OCI-LY7 (cell line): Measurements from ENCODE around the gene MUC5B. TPM values are rescaled to one million over a fixed set of nuclear protein-coding genes. Genes with fewer than 3 reads are reported as not detected.

Experiments
- BruUV-seq: library from RNA; stranded (reverse); fragments of 400-500 nt; replicated peaks from 2 replicates; lab custom pipeline; 2021; lab: Mats Ljungman, UMichigan
- CTCF ChIA-PET: fragments of 300-600 bp; sonication (Branson Sonifier 250); formaldehyde crosslinking; loops from one replicate; lab custom pipeline; 2022; ENCODE audit warnings: antibody characterized with exemption; ENCODE audit not compliant: unreplicated experiment; lab: Charles Lee
- POLR2A ChIA-PET: fragments of 300-600 bp; sonication (Branson Sonifier 250); formaldehyde crosslinking; loops from one replicate; lab custom pipeline; 2022; ENCODE audit warnings: antibody characterized with exemption; lab: Charles Lee
- DNase-seq: peaks from one replicate; pipeline ENCODE4 v3.0.0-alpha.2; 2015; ENCODE audit warnings: low spot score
- H2AFZ ChIP-seq: fragments of 200-600 bp; sonication (generic), shearing (Covaris generic); 2 replicates; pipeline ENCODE4 v1.6.1; 2014; ENCODE audit warnings: mild to moderate bottlenecking, antibody characterized with exemption, low read length, moderate library complexity
- H3K27ac ChIP-seq: fragments of 200-600 bp; sonication (generic); 2 replicates; pipeline ENCODE4 v1.5.1; 2014; ENCODE audit warnings: mixed run types, low read depth, mild to moderate bottlenecking, moderate library complexity, low read length, inconsistent platforms; ENCODE audit not compliant: poor library complexity, severe bottlenecking
- H3K36me3 ChIP-seq: fragments of 200-600 bp; sonication (generic); 2 replicates; pipeline ENCODE4 v1.6.1; 2014; ENCODE audit warnings: mild to moderate bottlenecking, antibody characterized with exemption, low read length, moderate library complexity, mixed read lengths; ENCODE audit not compliant: insufficient read depth
- H3K4me1 ChIP-seq: fragments of 200-600 bp; sonication (generic); 2 replicates; pipeline ENCODE4 v1.5.1; 2014; ENCODE audit warnings: mild to moderate bottlenecking, low read length; ENCODE audit not compliant: insufficient read depth, poor library complexity, severe bottlenecking
- H3K4me2 ChIP-seq: fragments of 200-600 bp; sonication (generic); 2 replicates; pipeline ENCODE4 v1.6.1; 2014; ENCODE audit warnings: mild to moderate bottlenecking, low read length
- H3K4me3 ChIP-seq: fragments of 200-600 bp; sonication (generic); 2 replicates; pipeline ENCODE4 v1.5.1; 2014; ENCODE audit warnings: mild to moderate bottlenecking, low read depth, low read length; ENCODE audit not compliant: poor library complexity, severe bottlenecking
- H3K79me2 ChIP-seq: fragments of 200-600 bp; sonication (generic); 2 replicates; pipeline ENCODE4 v1.6.1; 2016; ENCODE audit warnings: low read depth, mild to moderate bottlenecking, low read length, moderate library complexity, mixed read lengths; ENCODE audit not compliant: insufficient read depth
- H3K9me2 ChIP-seq: fragments of 200-600 bp; sonication (generic); 2 replicates; pipeline ENCODE4 v1.6.1; 2016; ENCODE audit warnings: mild to moderate bottlenecking, low read length, mixed read lengths; ENCODE audit not compliant: insufficient read depth
- H3K9me3 ChIP-seq: fragments of 200-600 bp; sonication (generic); 2 replicates; pipeline ENCODE4 v1.6.1; 2014; ENCODE audit warnings: mild to moderate bottlenecking, mixed run types, low read length, mixed read lengths
- H4K20me1 ChIP-seq: fragments of 200-600 bp; sonication (generic); 2 replicates; pipeline ENCODE4 v1.6.1; 2014; ENCODE audit warnings: mild to moderate bottlenecking, antibody characterized with exemption, low read length, moderate library complexity, mixed read lengths; ENCODE audit not compliant: insufficient read depth
- EZH2phosphoT487 ChIP-seq: fragments of 200-600 bp; sonication (generic); IDR thresholded peaks from 2 replicates; pipeline ENCODE4 v1.6.1; 2018; ENCODE audit warnings: low read depth, borderline replicate concordance, mild to moderate bottlenecking, mixed run types, antibody characterized with exemption, low read length, moderate library complexity, mixed read lengths
- intact Hi-C: fragments of 100-400 bp; cut with micrococcal nuclease; formaldehyde crosslinking; loops from one replicate; pipeline ENCODE4 v1.10.0; 2022; ENCODE audit not compliant: unreplicated experiment
- total RNA-seq, 2 experiments: library from RNA; depleted of rRNA in 1 of 2; stranded (reverse); fragments of >200 nt in 1 of 2; shearing (Covaris generic) in 1 of 2; gene quantifications; 2 replicates each; pipeline ENCODE4 v1.2.3, GENCODE V29; 2014 to 2022
- TF ChIP-seq, protein P1 (sequence below): fragments of 200-600 bp; sonication (generic); conservative IDR thresholded peaks from 2 replicates; pipeline ENCODE4 v1.5.1; 2014; ENCODE audit warnings: mild to moderate bottlenecking, antibody characterized with exemption, low read length, moderate library complexity, mixed read lengths

Gene MUC5B
- total RNA-seq, 2 experiments from 2014 or later: under 0.01 TPM; not detected in 1

DNA sequence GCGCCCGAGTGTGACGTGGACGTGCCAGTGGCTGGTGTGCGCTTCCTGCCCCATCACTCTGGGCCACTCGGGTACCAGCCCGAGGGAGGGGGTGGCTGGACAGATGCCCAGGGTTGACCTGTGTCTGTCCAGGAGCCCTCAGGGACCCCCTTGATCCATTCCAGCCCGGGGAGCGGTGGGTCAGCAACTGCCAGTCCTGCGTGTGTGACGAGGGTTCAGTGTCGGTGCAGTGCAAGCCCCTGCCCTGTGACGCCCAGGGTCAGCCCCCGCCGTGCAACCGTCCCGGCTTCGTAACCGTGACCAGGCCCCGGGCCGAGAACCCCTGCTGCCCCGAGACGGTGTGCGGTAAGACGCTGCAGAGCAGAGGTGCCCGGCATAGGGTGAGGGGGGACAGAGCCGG, 34.5 kb downstream of the MUC5B start:
- POLR2A ChIA-PET: no interaction called here

DNA sequence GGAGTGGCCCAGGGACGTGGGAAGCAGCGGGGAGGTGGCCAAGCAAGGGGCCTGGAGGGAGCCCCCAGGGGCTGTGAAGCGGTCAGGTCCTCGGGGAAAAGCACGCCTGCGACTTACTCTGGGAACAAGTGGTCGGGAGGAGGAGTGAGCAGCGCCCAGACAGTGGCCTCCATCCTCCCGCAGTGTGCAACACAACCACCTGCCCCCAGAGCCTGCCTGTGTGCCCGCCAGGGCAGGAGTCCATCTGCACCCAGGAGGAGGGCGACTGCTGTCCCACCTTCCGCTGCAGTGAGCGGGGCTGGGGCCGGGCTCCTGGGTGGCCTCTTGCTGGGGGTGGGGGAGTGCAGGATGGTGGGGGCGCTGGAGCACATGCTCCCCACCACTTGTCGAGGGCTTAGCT, 35.0 kb downstream of the MUC5B start:
- H3K9me3 ChIP-seq: no peaks in the 10 kb centered on the region
- H3K27ac ChIP-seq: no peak overlapping the region
- no peaks in the 10 kb centered on the region for H3K79me2 ChIP-seq
- no peak overlapping the region for H2AFZ ChIP-seq
- intact Hi-C loops: no loop called here
- BruUV-seq: no TSS peak
- H4K20me1 ChIP-seq: no peaks in the 10 kb centered on the region
- peaks cover 9% of the 10 kb centered on the region for H3K4me1 ChIP-seq
- no peak overlapping the region for H3K4me3 ChIP-seq
- ChIA-PET POLR2A (interaction anchor here (0.6 kb wide), 1 partner anchor 63 kb away, joined by 4 read pairs; no protein-coding TSS in a partner anchor), CTCF (no interaction called here)
- no peaks in the 10 kb centered on the region for H3K36me3 ChIP-seq
- no peaks in the 10 kb centered on the region for H3K9me2 ChIP-seq
- H3K4me2 ChIP-seq: no peak overlapping the region
- no peak for DNase-seq
- TF ChIP-seq EZH2phosphoT487: no peak
- TF ChIP-seq, protein P1, sequence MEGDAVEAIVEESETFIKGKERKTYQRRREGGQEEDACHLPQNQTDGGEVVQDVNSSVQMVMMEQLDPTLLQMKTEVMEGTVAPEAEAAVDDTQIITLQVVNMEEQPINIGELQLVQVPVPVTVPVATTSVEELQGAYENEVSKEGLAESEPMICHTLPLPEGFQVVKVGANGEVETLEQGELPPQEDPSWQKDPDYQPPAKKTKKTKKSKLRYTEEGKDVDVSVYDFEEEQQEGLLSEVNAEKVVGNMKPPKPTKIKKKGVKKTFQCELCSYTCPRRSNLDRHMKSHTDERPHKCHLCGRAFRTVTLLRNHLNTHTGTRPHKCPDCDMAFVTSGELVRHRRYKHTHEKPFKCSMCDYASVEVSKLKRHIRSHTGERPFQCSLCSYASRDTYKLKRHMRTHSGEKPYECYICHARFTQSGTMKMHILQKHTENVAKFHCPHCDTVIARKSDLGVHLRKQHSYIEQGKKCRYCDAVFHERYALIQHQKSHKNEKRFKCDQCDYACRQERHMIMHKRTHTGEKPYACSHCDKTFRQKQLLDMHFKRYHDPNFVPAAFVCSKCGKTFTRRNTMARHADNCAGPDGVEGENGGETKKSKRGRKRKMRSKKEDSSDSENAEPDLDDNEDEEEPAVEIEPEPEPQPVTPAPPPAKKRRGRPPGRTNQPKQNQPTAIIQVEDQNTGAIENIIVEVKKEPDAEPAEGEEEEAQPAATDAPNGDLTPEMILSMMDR: no peak

More for the DNA sequence above, 34.5 kb downstream of the MUC5B start:
- Histone ChIP-seq H3K4me1 (peaks cover 3% of the 10 kb centered on the region), H4K20me1 (no peaks in the 10 kb centered on the region), H3K9me3 (no peaks in the 10 kb centered on the region), H2AFZ (no peak overlapping the region), H3K79me2 (no peaks in the 10 kb centered on the region), H3K36me3 (no peaks in the 10 kb centered on the region), H3K27ac (no peak overlapping the region), H3K9me2 (no peaks in the 10 kb centered on the region), H3K4me3 (no peak overlapping the region), H3K4me2 (no peak overlapping the region)
- no peak for DNase-seq
- intact Hi-C loops: no loop called here
- CTCF ChIA-PET: no interaction called here
- no TSS peak for BruUV-seq
- TF ChIP-seq, protein P1: no peak
- TF ChIP-seq EZH2phosphoT487: no peak

DNA sequence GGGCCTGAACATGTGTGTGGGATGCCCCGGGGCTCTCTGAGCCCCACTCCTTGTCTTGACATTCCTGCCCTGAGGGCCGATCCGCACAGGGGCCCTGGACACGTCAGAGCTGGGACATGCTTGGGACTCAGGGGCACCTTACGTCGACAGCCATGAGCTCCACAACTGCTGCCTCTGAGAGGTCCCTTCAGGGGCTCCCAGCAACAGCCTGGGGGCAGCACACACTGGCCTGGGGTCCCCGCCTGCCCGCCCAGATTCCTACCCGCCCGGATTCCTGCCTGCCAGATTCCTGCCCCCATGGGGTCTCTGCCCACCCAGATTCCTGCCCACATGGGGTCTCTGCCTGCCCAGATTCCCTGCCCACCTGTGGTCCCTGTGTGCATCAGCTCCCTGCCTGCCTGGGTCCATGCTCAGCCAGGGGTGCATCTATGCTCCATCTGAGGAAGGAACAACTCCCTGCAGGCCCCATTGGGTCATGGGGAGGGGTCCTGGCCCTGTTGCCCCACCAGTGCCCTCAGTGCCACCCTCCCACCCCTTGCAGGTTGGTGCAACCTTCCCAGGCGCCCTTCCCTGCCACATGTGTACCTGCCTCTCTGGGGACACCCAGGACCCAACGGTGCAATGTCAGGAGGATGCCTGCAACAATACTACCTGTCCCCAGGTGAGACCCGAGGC, 35.7 kb downstream of the MUC5B start:
- Histone ChIP-seq H3K9me3 (no peaks in the 10 kb centered on the region), H3K79me2 (no peaks in the 10 kb centered on the region), H4K20me1 (no peaks in the 10 kb centered on the region), H3K4me2 (no peak overlapping the region), H3K9me2 (no peaks in the 10 kb centered on the region), H3K4me3 (no peak overlapping the region), H2AFZ (no peak overlapping the region), H3K4me1 (peaks cover 11% of the 10 kb centered on the region), H3K36me3 (no peaks in the 10 kb centered on the region), H3K27ac (no peak overlapping the region)
- no peak for DNase-seq
- BruUV-seq: no TSS peak
- CTCF ChIA-PET: no interaction called here
- TF ChIP-seq EZH2phosphoT487: no peak
- TF ChIP-seq, protein P1: no peak
- POLR2A ChIA-PET: interaction anchor here (0.6 kb wide), 1 partner anchor 62 kb away, joined by 4 read pairs; no protein-coding TSS in a partner anchor
- intact Hi-C loops: no loop called here
